CD4-positive, CD25-positive, alpha-beta regulatory T cell (primary cell): ENCODE results near the gene TRAPPC5. TPM values are rescaled to one million over a fixed set of nuclear protein-coding genes. Genes with fewer than 3 reads are reported as not detected.

Experiments used
- ATAC-seq, 2 donors: fragments of 150-1000 bp; cut with Tn5 transposase; one replicate each; pipeline ENCODE4 v1.10.0; 2021; ENCODE audit warnings: low read depth in 2 of 2, moderate number of reproducible peaks in 2 of 2, moderate library complexity in 1 of 2
- DNase-seq, 3 donors: peaks; one replicate each; pipeline versions ENCODE4 v3.0.0 to v3.0.0-alpha.2; 2012 to 2022; ENCODE audit warnings: mixed read lengths in 1 of 3
- H3K27ac ChIP-seq: one replicate; pipeline ENCODE4 v1.7.0; 2013; ENCODE audit warnings: mild to moderate bottlenecking, low read length; ENCODE audit not compliant: insufficient read depth, poor library complexity, severe bottlenecking
- H3K27me3 ChIP-seq: one replicate; pipeline ENCODE4 v1.7.0; 2013; ENCODE audit warnings: low read length; ENCODE audit not compliant: control insufficient read depth, insufficient read depth
- H3K36me3 ChIP-seq: one replicate; pipeline ENCODE4 v1.7.0; 2013; ENCODE audit warnings: mild to moderate bottlenecking, low read length, moderate library complexity; ENCODE audit not compliant: control insufficient read depth, insufficient read depth
- H3K4me1 ChIP-seq: 2 replicates; pipeline ENCODE4 v1.7.0; 2013; ENCODE audit warnings: mild to moderate bottlenecking, low read length; ENCODE audit not compliant: insufficient read depth, control insufficient read depth, poor library complexity, severe bottlenecking
- H3K4me3 ChIP-seq: one replicate; pipeline ENCODE4 v1.7.0; 2013; ENCODE audit warnings: low read depth, mild to moderate bottlenecking, low read length, moderate library complexity
- H3K9me3 ChIP-seq, 2 experiments: 1 replicate in 1 of 2; 2 replicates in 1 of 2; pipeline ENCODE4 v1.7.0; 2013; ENCODE audit warnings: low read length in 2 of 2, mild to moderate bottlenecking in 1 of 2, moderate library complexity in 1 of 2; ENCODE audit not compliant: control insufficient read depth in 2 of 2
- H3K27ac Mint-ChIP-seq, 3 donors: one replicate each; pipeline ENCODE4 v1.8.0; 2020 to 2022; ENCODE audit warnings: mild to moderate bottlenecking in 3 of 3, mixed read lengths in 3 of 3, moderate library complexity in 2 of 3
- H3K27me3 Mint-ChIP-seq: one replicate; pipeline ENCODE4 v1.8.0; 2022; ENCODE audit warnings: mild to moderate bottlenecking, mixed read lengths
- H3K36me3 Mint-ChIP-seq: one replicate; pipeline ENCODE4 v1.8.0; 2020; ENCODE audit warnings: mixed read lengths
- H3K4me1 Mint-ChIP-seq, 4 donors: one replicate each; pipeline ENCODE4 v1.8.0; 2020 to 2022; ENCODE audit warnings: mixed read lengths in 4 of 4, mild to moderate bottlenecking in 1 of 4
- H3K4me3 Mint-ChIP-seq, 4 donors: one replicate each; pipeline ENCODE4 v1.8.0; 2020 to 2022; ENCODE audit warnings: mild to moderate bottlenecking in 4 of 4, mixed read lengths in 4 of 4, moderate library complexity in 3 of 4
- H3K9me3 Mint-ChIP-seq, 7 donors: one replicate each; pipeline ENCODE4 v1.8.0; 2020 to 2022; ENCODE audit warnings: mixed read lengths in 7 of 7, mild to moderate bottlenecking in 3 of 7, moderate library complexity in 2 of 7
- polyA plus RNA-seq, 4 donors: library from polyadenylated mRNA; unstranded; fragments of 300-500 nt; fragmentation: Illumina TruSeq; gene quantifications; one replicate each; pipeline ENCODE4 v1.2.3, GENCODE V29; 2021
- total RNA-seq: library from RNA; stranded (reverse); gene quantifications from one replicate; pipeline ENCODE4 v1.2.3, GENCODE V29; 2022

TRAPPC5 gene
- total and polyA plus RNA-seq, 5 donors from 2014 or later = 63.9 to 229 (median 180) TPM

DNA sequence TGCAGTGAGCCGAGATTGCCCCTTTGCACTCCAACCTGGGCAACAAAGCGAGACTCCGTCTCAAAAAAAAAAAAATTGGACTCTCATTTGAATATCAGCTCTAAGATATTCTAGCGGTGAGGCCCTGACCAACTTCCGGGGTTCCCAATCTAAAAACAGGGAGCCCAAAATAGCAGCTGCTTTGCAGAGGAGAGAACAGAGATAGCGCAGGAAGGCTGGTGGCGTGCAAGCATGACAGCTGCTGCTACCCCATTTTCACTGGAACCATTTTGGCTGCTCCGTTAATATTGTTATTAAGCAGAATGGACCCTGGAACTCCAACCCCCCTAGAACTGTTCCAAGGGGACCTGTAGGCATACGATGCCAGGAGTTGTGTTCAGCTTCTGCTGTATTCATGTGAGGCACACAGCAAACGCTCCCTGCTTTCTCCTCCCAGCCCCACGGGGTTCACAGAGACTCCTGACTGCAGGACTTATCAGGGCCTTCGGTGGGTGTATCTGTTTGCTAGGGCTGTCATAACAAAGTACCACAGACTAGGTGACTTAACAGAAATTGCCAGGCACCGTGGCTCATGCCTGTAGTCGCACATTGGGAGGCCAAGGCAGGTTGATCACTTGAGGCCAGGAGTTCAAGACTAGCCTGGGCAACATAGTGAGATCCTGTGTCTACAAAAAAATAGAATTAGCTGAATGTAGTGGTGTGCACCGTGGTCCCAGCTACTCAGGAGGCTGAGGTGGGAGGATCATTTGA, 32.2 kb upstream of the TRAPPC5 start:
- H3K36me3 Mint-ChIP-seq = peaks cover 8% of the 10 kb centered on the region
- ATAC-seq = no peak
- Histone ChIP-seq H3K4me3 (no peak overlapping the region), H3K27ac (no peak overlapping the region), H3K4me1 (peaks cover 7% of the 10 kb centered on the region), H3K9me3 (no peaks in the 10 kb centered on the region), H3K36me3 (peaks cover 6% of the 10 kb centered on the region), H3K27me3 (no peaks in the 10 kb centered on the region)
- no peak overlapping the region for H3K4me3 Mint-ChIP-seq
- no peaks in the 10 kb centered on the region for H3K9me3 Mint-ChIP-seq
- H3K27me3 Mint-ChIP-seq = peaks cover 8% of the 10 kb centered on the region
- H3K4me1 Mint-ChIP-seq = peaks cover 6 to 14% (median 10%) of the 10 kb centered on the region in 4 donors
- DNase-seq = no peak
- H3K27ac Mint-ChIP-seq = no peak overlapping the region

DNA sequence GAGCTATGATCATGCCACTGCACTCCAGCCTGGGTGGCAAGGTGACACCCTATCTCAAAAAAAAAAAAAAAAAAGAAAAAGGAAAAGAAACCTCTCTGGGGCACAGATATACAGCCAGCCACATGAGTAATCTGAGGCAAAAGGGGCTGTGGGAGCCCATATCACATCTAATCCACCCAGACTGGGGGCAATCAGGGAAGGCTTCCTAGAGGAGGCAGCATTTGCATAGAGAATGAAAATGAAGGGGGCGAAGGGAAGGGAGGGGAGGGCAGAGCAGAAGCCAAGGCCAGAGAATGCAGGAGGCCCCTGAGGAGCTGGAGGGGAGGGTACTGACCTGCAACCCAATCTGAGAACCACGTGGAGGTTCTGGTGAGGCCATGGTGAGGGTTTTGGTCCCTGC, 30.5 kb upstream of the TRAPPC5 start:
- no peaks in the 10 kb centered on the region for H3K9me3 Mint-ChIP-seq
- ATAC-seq (no peak), DNase-seq (no peak)
- Histone ChIP-seq H3K4me3 (no peak overlapping the region), H3K27ac (no peak overlapping the region), H3K9me3 (no peaks in the 10 kb centered on the region), H3K4me1 (peaks cover 7% of the 10 kb centered on the region), H3K36me3 (peaks cover 3% of the 10 kb centered on the region), H3K27me3 (no peaks in the 10 kb centered on the region)
- no peak overlapping the region for H3K27ac Mint-ChIP-seq
- H3K27me3 Mint-ChIP-seq = peaks cover 8% of the 10 kb centered on the region
- H3K4me3 Mint-ChIP-seq = peak overlapping the region in 1 of 4 donors; percentile 41
- H3K36me3 Mint-ChIP-seq = peaks cover 8% of the 10 kb centered on the region
- peaks cover 6 to 15% (median 10%) of the 10 kb centered on the region in 4 donors for H3K4me1 Mint-ChIP-seq

DNA sequence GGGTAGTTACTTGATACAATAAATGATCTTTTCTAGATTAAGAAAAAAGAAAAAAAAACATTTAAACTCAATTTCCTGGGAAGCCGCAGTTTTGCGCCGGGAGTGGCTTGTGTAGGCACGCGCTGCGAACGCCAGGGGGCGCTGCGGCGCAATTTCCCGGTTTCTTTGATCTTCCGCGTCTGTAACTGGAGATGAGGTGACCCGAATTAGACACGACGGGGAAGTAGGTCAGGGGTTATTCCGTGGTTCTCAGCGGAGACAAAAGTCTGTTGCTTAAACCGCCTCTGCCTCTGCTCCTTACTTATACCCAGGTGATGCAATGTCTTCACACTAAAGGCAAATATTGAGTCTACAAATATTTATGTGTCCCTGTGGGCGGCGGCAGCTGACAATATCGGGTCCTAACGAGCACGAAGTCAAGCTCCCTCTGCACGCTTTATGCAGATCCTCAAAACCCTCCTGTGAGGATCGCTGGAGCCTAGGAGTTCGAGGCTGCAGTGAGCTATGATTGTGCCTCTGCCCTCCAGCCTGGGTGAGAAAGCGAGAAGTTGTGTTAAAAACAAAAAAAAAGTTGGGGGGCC, 28.5 kb upstream of the TRAPPC5 start:
- Histone ChIP-seq H3K36me3 (no peaks in the 10 kb centered on the region), H3K27me3 (no peaks in the 10 kb centered on the region), H3K4me1 (peaks cover 9% of the 10 kb centered on the region), H3K4me3 (peak overlapping the region; percentile 76), H3K9me3 (no peaks in the 10 kb centered on the region), H3K27ac (peak overlapping the region; percentile 9)
- peak; percentile 85 to 87 for ATAC-seq
- Mint-ChIP-seq H3K27ac (peak overlapping the region; percentile 33 to 84 (median 75)), H3K9me3 (no peaks in the 10 kb centered on the region), H3K36me3 (peaks cover 3% of the 10 kb centered on the region), H3K27me3 (peaks cover 8% of the 10 kb centered on the region), H3K4me1 (peaks cover 6 to 17% (median 10%) of the 10 kb centered on the region in 4 donors), H3K4me3 (peak overlapping the region; percentile 20 to 87 (median 82))
- DNase-seq = peak; percentile 77 to 85 (median 83)

DNA sequence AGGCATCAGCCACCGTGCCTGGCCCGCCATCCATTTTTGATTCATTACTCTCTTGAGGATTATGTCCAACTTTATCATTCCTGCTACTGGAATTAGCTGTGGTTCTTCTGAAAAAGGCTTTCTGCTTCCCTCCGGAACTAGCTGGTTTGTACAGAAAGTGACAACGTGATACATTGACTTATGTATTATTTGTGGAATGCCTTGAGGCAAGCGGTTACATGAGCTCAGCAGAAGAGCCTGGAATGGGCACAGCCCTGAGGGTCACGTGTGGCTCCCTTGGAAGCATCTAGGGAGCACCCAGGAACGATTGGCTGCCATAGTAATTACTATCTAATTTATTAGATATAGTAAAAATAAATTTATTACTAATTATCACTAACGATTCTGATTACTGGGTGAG, 26.2 kb upstream of the TRAPPC5 start:
- Histone ChIP-seq H3K27me3 (no peaks in the 10 kb centered on the region), H3K4me3 (no peak overlapping the region), H3K27ac (no peak overlapping the region), H3K36me3 (no peaks in the 10 kb centered on the region), H3K9me3 (no peaks in the 10 kb centered on the region), H3K4me1 (peaks cover 20% of the 10 kb centered on the region)
- DNase-seq (no peak), ATAC-seq (no peak)
- H3K9me3 Mint-ChIP-seq = no peaks in the 10 kb centered on the region
- H3K27me3 Mint-ChIP-seq = peaks cover 8% of the 10 kb centered on the region
- peaks cover 12 to 32% (median 22%) of the 10 kb centered on the region in 4 donors for H3K4me1 Mint-ChIP-seq
- no peak overlapping the region for H3K27ac Mint-ChIP-seq
- no peak overlapping the region for H3K4me3 Mint-ChIP-seq
- H3K36me3 Mint-ChIP-seq = no peaks in the 10 kb centered on the region

DNA sequence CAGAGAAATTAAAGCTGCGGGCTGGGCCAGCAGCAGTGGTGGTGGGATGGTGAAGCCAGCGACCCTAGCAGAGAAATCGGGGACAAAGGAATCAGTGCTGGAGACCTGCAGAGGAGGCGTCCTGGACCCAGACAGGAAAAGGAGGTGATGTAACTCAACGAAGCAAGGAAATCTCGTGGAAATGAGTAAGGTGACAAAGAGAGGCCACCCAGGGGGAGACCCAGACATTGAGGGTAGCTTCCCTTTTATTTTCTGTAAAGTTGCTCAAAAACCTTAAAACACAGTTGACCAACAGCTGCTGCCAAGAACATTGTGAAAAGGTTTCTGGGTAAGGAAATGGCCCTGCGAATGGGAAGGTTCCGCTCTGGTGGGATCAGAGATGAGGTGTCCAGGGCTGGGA, 25.1 kb upstream of the TRAPPC5 start:
- no peaks in the 10 kb centered on the region for H3K36me3 Mint-ChIP-seq
- H3K27me3 Mint-ChIP-seq = peaks cover 8% of the 10 kb centered on the region
- DNase-seq = no peak
- H3K27ac Mint-ChIP-seq = no peak overlapping the region
- Histone ChIP-seq H3K36me3 (no peaks in the 10 kb centered on the region), H3K27me3 (no peaks in the 10 kb centered on the region), H3K9me3 (no peaks in the 10 kb centered on the region), H3K4me1 (peaks cover 20% of the 10 kb centered on the region), H3K27ac (no peak overlapping the region), H3K4me3 (no peak overlapping the region)
- H3K4me3 Mint-ChIP-seq = no peak overlapping the region
- ATAC-seq = no peak
- H3K4me1 Mint-ChIP-seq = peaks cover 12 to 32% (median 22%) of the 10 kb centered on the region in 4 donors
- no peaks in the 10 kb centered on the region for H3K9me3 Mint-ChIP-seq

DNA sequence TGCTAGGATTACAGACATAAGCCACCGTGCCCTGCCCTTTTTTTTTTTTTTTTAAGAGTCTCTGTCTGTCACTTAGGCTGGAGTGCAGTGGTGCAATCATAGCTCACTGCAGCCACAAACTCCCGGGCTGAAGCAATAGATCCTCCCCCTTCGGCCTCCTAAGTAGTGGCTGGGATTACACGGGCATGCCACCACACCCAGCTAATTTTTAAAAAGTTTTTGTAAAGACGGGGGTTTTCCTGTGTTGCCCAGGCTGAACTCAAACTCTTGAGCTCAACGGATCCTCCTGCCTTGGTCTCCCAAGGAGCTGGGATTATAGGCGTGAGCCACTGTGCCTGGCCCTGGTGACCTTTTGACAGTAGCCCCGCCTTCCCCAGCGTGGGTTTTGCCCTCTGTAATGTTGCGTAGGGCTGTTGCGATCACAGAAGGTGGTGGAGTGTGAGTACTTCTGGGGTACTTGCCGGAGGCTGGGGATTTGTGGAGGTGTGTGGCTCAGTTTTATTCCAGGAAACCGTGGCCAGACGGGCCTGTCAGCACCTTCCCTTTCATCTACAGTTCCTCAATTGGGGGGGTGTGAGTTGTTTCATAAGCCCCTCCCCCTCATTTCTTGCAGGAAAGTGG, 23.4 kb upstream of the TRAPPC5 start:
- Histone ChIP-seq H3K9me3 (no peaks in the 10 kb centered on the region), H3K4me3 (no peak overlapping the region), H3K27ac (no peak overlapping the region), H3K4me1 (peaks cover 16% of the 10 kb centered on the region), H3K36me3 (no peaks in the 10 kb centered on the region), H3K27me3 (no peaks in the 10 kb centered on the region)
- Mint-ChIP-seq H3K36me3 (no peaks in the 10 kb centered on the region), H3K27ac (peak overlapping the region; percentile 20 to 91 (median 20)), H3K4me1 (peaks cover 7 to 28% (median 19%) of the 10 kb centered on the region in 4 donors), H3K4me3 (peak overlapping the region in 3 of 4 donors; percentile 33 to 79 (median 56)), H3K9me3 (no peaks in the 10 kb centered on the region), H3K27me3 (peaks cover 2% of the 10 kb centered on the region)
- DNase-seq (peak in 1 of 3 donors; percentile 61), ATAC-seq (peak in 1 of 2 donors; percentile 11)

DNA sequence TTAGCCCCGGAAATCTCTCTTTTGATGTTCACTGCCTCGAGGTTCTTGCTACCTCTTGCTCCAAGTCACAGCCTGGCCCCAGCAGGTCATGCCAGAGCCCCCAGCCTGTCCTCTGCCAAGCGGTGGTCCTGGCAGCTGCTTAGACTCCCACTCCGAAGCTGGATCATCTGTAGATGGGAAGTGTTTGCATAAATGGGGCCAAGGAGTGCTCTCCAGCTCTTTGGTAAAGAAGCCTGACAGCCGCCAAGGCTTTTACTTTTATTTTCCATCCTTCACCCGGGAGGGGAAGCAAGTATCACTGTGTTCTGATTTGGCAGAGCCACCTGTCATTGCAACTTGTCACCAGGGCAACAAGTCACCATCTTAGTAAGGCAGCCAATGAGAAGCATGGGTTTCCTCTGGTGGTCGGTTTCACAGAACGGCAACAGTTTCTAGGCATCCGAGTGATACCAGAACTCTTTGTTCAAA, 22.4 kb upstream of the TRAPPC5 start:
- Mint-ChIP-seq H3K36me3 (no peaks in the 10 kb centered on the region), H3K9me3 (no peaks in the 10 kb centered on the region), H3K27me3 (peaks cover 6% of the 10 kb centered on the region), H3K4me1 (peaks cover 6 to 22% (median 14%) of the 10 kb centered on the region in 4 donors), H3K27ac (peak overlapping the region; percentile 34 to 91 (median 53)), H3K4me3 (peak overlapping the region; percentile 36 to 79 (median 78))
- no peaks in the 10 kb centered on the region for H3K9me3 ChIP-seq
- H3K4me3 ChIP-seq = peak overlapping the region; percentile 52
- peaks cover 14% of the 10 kb centered on the region for H3K4me1 ChIP-seq
- ATAC-seq (peak; percentile 89 to 92), DNase-seq (peak; percentile 20 to 92 (median 63))
- H3K36me3 ChIP-seq = no peaks in the 10 kb centered on the region
- no peaks in the 10 kb centered on the region for H3K27me3 ChIP-seq
- H3K27ac ChIP-seq = peak overlapping the region; percentile 67
